ENCODE measurements around the gene DGAT2L6.

GRCh38 chrX:70252491-70252890, 75.2 kb downstream of the DGAT2L6 start:
- no peak for TF ChIP-seq MAX (IDR thresholded peaks at IDR 0.05; ENCODE audit: low read depth, low read length)
- TF ChIP-seq CBFB (IDR thresholded peaks at IDR 0.05; ENCODE audit: low read depth) = no peak

Data from GM12878 (cell line).